ENCODE data around the gene RAB30. TPM values are rescaled to one million over a fixed set of nuclear protein-coding genes. Genes with fewer than 3 reads are reported as not detected.
A peak's percentile ranks its signal among the peaks of the same experiment; 100 is the strongest.

Gene RAB30
- total and polyA plus RNA-seq, 9 of the 15 experiments (the other 6 are each of a cell fraction or from before 2014, with no cell fraction given), result 0.29 to 1.3 (median 1.0) TPM

DNA sequence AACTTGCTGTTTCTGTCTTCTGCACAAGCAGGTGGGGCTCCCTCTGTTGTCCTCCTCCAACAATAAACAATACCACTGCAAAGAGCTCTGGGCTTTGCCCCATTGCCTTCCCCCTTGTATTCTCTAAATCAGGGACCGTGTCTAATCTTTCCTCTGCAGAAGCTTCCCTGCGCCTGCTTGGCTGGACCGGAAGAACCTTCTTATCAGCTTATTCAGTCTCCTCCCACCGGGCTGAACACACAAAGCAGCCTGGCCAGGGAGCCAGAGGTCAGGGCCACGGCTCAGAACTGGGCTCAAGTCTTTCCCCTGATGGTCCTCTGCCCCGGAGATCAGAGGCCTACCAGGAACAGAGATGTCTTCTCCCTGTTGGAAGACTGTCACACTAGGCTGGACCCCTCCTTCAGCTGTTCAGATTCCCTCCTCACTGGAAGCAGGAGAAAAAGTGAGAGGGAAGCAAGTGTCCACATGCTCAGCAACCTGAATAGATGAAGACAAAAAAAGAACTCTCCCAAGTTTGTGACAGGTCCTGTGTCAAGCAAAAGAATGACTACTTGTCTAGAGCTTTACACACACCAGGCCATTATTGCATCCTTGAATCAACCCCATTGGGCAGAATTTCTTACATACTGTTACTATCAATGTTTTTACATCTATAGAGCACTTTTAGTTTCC lies 63.7 kb downstream of the RAB30 start (continued):
- TF ChIP-seq, protein P1, sequence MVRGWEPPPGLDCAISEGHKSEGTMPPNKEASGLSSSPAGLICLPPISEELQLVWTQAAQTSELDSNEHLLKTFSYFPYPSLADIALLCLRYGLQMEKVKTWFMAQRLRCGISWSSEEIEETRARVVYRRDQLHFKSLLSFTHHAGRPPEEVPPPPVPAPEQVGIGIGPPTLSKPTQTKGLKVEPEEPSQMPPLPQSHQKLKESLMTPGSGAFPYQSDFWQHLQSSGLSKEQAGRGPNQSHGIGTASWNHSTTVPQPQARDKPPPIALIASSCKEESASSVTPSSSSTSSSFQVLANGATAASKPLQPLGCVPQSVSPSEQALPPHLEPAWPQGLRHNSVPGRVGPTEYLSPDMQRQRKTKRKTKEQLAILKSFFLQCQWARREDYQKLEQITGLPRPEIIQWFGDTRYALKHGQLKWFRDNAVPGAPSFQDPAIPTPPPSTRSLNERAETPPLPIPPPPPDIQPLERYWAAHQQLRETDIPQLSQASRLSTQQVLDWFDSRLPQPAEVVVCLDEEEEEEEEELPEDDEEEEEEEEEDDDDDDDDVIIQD (CRISPR knock-in tag; IDR thresholded peaks at IDR 0.05), result no peak
- TF ChIP-seq ZSCAN32 (CRISPR knock-in tag; IDR thresholded peaks at IDR 0.05), result no peak
- TF ChIP-seq MED1 (CRISPR knock-in tag; IDR thresholded peaks at IDR 0.05; ENCODE audit: borderline replicate concordance), result no peak
- TF ChIP-seq NFYB (IDR thresholded peaks at IDR 0.05; ENCODE audit: extremely low read depth, insufficient read length), result no peak
- TF ChIP-seq BCOR (IDR thresholded peaks at IDR 0.05), result peak; percentile 69
- TF ChIP-seq GTF2A2 (tag; IDR thresholded peaks at IDR 0.05), result no peak
- peak; percentile 91 for TF ChIP-seq TAL1 (IDR thresholded peaks at IDR 0.05)
- no peak for TF ChIP-seq NR4A1 (CRISPR knock-in tag; IDR thresholded peaks at IDR 0.05)
- 0 out of 2 replicates have a peak, but pooled peaks have one; percentile 67 for TF ChIP-seq NR4A1 (tag; IDR thresholded peaks at IDR 0.05)
- no peak for TF ChIP-seq ARHGAP35 (IDR thresholded peaks at IDR 0.05; ENCODE audit: partially characterized antibody)
- TF ChIP-seq, protein P2, sequence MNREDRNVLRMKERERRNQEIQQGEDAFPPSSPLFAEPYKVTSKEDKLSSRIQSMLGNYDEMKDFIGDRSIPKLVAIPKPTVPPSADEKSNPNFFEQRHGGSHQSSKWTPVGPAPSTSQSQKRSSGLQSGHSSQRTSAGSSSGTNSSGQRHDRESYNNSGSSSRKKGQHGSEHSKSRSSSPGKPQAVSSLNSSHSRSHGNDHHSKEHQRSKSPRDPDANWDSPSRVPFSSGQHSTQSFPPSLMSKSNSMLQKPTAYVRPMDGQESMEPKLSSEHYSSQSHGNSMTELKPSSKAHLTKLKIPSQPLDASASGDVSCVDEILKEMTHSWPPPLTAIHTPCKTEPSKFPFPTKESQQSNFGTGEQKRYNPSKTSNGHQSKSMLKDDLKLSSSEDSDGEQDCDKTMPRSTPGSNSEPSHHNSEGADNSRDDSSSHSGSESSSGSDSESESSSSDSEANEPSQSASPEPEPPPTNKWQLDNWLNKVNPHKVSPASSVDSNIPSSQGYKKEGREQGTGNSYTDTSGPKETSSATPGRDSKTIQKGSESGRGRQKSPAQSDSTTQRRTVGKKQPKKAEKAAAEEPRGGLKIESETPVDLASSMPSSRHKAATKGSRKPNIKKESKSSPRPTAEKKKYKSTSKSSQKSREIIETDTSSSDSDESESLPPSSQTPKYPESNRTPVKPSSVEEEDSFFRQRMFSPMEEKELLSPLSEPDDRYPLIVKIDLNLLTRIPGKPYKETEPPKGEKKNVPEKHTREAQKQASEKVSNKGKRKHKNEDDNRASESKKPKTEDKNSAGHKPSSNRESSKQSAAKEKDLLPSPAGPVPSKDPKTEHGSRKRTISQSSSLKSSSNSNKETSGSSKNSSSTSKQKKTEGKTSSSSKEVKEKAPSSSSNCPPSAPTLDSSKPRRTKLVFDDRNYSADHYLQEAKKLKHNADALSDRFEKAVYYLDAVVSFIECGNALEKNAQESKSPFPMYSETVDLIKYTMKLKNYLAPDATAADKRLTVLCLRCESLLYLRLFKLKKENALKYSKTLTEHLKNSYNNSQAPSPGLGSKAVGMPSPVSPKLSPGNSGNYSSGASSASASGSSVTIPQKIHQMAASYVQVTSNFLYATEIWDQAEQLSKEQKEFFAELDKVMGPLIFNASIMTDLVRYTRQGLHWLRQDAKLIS (CRISPR knock-in tag; IDR thresholded peaks at IDR 0.05), result no peak
- no peak for TF ChIP-seq KHSRP (IDR thresholded peaks at IDR 0.05)
- no peak for TF ChIP-seq IFI16 (CRISPR knock-in tag; IDR thresholded peaks at IDR 0.05)
- no peak for TF ChIP-seq MECOM (CRISPR knock-in tag; IDR thresholded peaks at IDR 0.05)
- TF ChIP-seq, protein P3, sequence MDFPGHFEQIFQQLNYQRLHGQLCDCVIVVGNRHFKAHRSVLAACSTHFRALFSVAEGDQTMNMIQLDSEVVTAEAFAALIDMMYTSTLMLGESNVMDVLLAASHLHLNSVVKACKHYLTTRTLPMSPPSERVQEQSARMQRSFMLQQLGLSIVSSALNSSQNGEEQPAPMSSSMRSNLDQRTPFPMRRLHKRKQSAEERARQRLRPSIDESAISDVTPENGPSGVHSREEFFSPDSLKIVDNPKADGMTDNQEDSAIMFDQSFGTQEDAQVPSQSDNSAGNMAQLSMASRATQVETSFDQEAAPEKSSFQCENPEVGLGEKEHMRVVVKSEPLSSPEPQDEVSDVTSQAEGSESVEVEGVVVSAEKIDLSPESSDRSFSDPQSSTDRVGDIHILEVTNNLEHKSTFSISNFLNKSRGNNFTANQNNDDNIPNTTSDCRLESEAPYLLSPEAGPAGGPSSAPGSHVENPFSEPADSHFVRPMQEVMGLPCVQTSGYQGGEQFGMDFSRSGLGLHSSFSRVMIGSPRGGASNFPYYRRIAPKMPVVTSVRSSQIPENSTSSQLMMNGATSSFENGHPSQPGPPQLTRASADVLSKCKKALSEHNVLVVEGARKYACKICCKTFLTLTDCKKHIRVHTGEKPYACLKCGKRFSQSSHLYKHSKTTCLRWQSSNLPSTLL (IDR thresholded peaks at IDR 0.05), result no peak
- TF ChIP-seq, protein P4, sequence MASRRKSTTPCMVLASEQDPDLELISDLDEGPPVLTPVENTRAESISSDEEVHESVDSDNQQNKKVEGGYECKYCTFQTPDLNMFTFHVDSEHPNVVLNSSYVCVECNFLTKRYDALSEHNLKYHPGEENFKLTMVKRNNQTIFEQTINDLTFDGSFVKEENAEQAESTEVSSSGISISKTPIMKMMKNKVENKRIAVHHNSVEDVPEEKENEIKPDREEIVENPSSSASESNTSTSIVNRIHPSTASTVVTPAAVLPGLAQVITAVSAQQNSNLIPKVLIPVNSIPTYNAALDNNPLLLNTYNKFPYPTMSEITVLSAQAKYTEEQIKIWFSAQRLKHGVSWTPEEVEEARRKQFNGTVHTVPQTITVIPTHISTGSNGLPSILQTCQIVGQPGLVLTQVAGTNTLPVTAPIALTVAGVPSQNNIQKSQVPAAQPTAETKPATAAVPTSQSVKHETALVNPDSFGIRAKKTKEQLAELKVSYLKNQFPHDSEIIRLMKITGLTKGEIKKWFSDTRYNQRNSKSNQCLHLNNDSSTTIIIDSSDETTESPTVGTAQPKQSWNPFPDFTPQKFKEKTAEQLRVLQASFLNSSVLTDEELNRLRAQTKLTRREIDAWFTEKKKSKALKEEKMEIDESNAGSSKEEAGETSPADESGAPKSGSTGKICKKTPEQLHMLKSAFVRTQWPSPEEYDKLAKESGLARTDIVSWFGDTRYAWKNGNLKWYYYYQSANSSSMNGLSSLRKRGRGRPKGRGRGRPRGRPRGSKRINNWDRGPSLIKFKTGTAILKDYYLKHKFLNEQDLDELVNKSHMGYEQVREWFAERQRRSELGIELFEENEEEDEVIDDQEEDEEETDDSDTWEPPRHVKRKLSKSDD (conservative IDR thresholded peaks at IDR 0.05; ENCODE audit: low read length), result no peak
- 0 out of 2 replicates have a peak, but pooled peaks have one; percentile 33 for TF ChIP-seq POLR2A (conservative IDR thresholded peaks at IDR 0.05)
- TF ChIP-seq ZNF253 (CRISPR knock-in tag; conservative IDR thresholded peaks at IDR 0.05), result no peak
- TF ChIP-seq NR2C1 (IDR thresholded peaks at IDR 0.05), result peak; percentile 79
- peak; percentile 86 for TF ChIP-seq NR2C1 (tag; IDR thresholded peaks at IDR 0.05)
